Esophagus muscularis mucosa (tissue), 4 donors: ENCODE data around the gene PCSK6. TPM values are rescaled to one million over a fixed set of nuclear protein-coding genes. Genes with fewer than 3 reads are reported as not detected.

Experiments
- DNase-seq: peaks from one replicate; pipeline ENCODE4 v3.0.0-alpha.2; 2017; ENCODE audit errors: extremely low spot score
- H3K27ac ChIP-seq, 4 donors: fragments of 200-600 bp; sonication (generic); replicated peaks in 1 of 4; 1 replicate in 3 of 4; 2 replicates in 1 of 4; pipeline ENCODE4 v1.5.1; 2016 to 2019; ENCODE audit warnings: mild to moderate bottlenecking in 1 of 4
- H3K27me3 ChIP-seq, 4 donors: fragments of 200-600 bp; sonication (generic); one replicate each; pipeline versions ENCODE4 v1.5.1 to v1.6.0; 2016 to 2019
- H3K36me3 ChIP-seq, 4 donors: fragments of 200-600 bp; sonication (generic); one replicate each; pipeline ENCODE4 v1.5.1; 2016 to 2019
- H3K4me1 ChIP-seq, 4 donors: fragments of 200-600 bp; sonication (generic); one replicate each; pipeline ENCODE4 v1.5.1; 2016 to 2019
- H3K4me3 ChIP-seq, 4 donors: fragments of 200-600 bp; sonication (generic); 1 replicate in 2 of 4; 2 replicates in 2 of 4; pipeline ENCODE4 v1.5.1; 2016 to 2019; ENCODE audit warnings: mild to moderate bottlenecking in 4 of 4, moderate library complexity in 1 of 4
- H3K9me3 ChIP-seq, 4 donors: fragments of 200-600 bp; sonication (generic); 1 replicate in 3 of 4; 2 replicates in 1 of 4; pipeline ENCODE4 v1.5.1; 2016 to 2019
- CTCF ChIP-seq, 3 experiments: fragments of 200-600 bp in 2 of 3; fragments of 450-650 bp in 1 of 3; sonication (generic) in 2 of 3; IDR thresholded peaks; one replicate each; pipeline ENCODE4 v1.5.1; 2017 to 2019; ENCODE audit warnings: antibody characterized with exemption in 3 of 3, mild to moderate bottlenecking in 2 of 3, moderate library complexity in 1 of 3
- EP300 ChIP-seq: sonication (generic); formaldehyde crosslinking; IDR thresholded peaks from one replicate; pipeline ENCODE4 v1.6.1; 2017; ENCODE audit warnings: antibody characterized with exemption
- POLR2A ChIP-seq: fragments of 450-650 bp; IDR thresholded peaks from one replicate; pipeline ENCODE4 v1.6.1; 2017; ENCODE audit warnings: antibody characterized with exemption, moderate library complexity, mild to moderate bottlenecking, low read depth
- POLR2AphosphoS5 ChIP-seq, 2 donors: sonication (generic); formaldehyde crosslinking; IDR thresholded peaks; one replicate each; pipeline ENCODE4 v1.6.1; 2017; ENCODE audit warnings: antibody characterized with exemption in 2 of 2
- WGBS: methylation state at CpG from one replicate; pipeline ENCODE4 v1.1.5; 2018; 5-methylcytosine and 5-hydroxymethylcytosine counted together
- intact Hi-C: fragments of 100-400 bp; cut with DNase I; formaldehyde crosslinking; loops from one replicate; pipeline ENCODE4 v1.15.1; 2023
- total RNA-seq, 4 donors: library from RNA; depleted of rRNA; stranded (reverse); fragments of >200 nt; gene quantifications; one replicate each; pipeline versions ENCODE4 v1.1.0 to v1.2.1, GENCODE V29; 2016

Gene PCSK6
- total RNA-seq, 4 donors from 2014 or later, result 13.6 to 24.1 (median 15.3) TPM

- Histone ChIP-seq H3K27me3 (no peaks in the 10 kb centered on the region), H3K4me3 (no peak overlapping the region), H3K27ac (peak overlapping the region in 1 of 4 donors; percentile 38), H3K9me3 (no peaks in the 10 kb centered on the region), H3K4me1 (peaks cover 7 to 24% (median 15%) of the 10 kb centered on the region in 4 donors), H3K36me3 (peaks cover 0 to 21% (median 0%) of the 10 kb centered on the region in 4 donors)
- no peak for DNase-seq
- 86% methylated on average over 21 of the region's 21 CpGs for WGBS
- TF ChIP-seq EP300 (no peak), CTCF (IDR thresholded peaks at IDR 0.05) (no peak), POLR2A (no peak), POLR2AphosphoS5 (IDR thresholded peaks at IDR 0.05) (no peak)
- intact Hi-C loops, result no loop called here
Observed at GRCh38 chr15:101438482-101439284, 50.8 kb downstream of the PCSK6 start.

DNA sequence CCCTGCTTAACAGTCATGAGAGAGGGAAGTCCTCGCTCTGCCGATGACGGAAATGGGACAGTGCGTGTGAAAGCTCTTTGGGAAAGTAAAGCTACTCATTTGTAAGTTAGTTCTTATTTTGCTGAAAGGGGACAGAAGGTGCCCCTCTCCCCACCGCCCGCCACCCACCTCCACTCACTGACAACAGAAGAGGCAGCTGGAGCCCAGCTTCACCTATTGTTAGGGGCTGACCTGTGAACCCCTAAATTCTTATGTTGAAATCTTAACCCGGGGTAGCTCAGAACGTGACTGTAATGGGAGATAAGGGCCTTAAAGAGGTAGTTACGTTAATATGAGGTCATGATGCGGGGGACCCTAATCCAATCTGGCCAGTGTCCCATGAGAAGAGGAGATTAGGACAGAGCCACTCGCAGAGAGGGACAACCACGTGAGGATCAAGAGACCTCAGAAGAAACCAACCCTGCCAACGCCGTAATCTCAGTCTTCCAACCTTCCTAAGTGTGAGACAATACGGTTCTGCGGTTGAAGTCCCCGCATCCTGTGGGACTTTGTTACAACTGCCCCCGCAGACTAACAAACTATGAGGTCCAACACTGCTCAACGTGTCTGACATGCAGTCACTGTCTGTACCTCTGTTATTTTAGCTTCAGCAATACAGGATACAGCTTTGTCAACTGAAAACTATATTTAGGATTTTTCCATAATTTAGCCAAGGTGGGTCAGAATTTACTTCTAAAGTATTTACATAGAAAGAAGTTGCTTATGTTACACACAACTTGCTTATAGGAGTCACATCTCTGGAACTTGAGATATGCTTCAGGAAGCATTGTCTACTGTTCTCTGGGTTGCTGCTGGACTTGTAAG lies 51.7 kb downstream of the PCSK6 start:
- no peak overlapping the region for H3K4me3 ChIP-seq
- no peaks in the 10 kb centered on the region for H3K27me3 ChIP-seq
- peaks cover 7 to 24% (median 15%) of the 10 kb centered on the region in 4 donors for H3K4me1 ChIP-seq
- TF ChIP-seq POLR2A (no peak), POLR2AphosphoS5 (IDR thresholded peaks at IDR 0.05) (no peak), CTCF (IDR thresholded peaks at IDR 0.05) (no peak), EP300 (no peak)
- WGBS, result 94% methylated on average over 17 of the region's 19 CpGs
- no peaks in the 10 kb centered on the region for H3K9me3 ChIP-seq
- H3K36me3 ChIP-seq, result peaks cover 0 to 21% (median 0%) of the 10 kb centered on the region in 4 donors
- intact Hi-C loops, result no loop called here
- no peak overlapping the region for H3K27ac ChIP-seq
- DNase-seq, result peak; percentile 78

GRCh38 chr15:101437209-101437608 lies 52.3 kb downstream of the PCSK6 start:
- Histone ChIP-seq H3K4me1 (peaks cover 7 to 24% (median 15%) of the 10 kb centered on the region in 4 donors), H3K9me3 (no peaks in the 10 kb centered on the region), H3K36me3 (peaks cover 0 to 21% (median 0%) of the 10 kb centered on the region in 4 donors), H3K27ac (no peak overlapping the region), H3K4me3 (no peak overlapping the region), H3K27me3 (no peaks in the 10 kb centered on the region)
- intact Hi-C loops, result no loop called here
- 91% methylated on average over 10 of the region's 12 CpGs for WGBS
- DNase-seq, result peak; percentile 88
- TF ChIP-seq CTCF (IDR thresholded peaks at IDR 0.05) (no peak), EP300 (no peak), POLR2AphosphoS5 (IDR thresholded peaks at IDR 0.05) (no peak), POLR2A (no peak)

DNA sequence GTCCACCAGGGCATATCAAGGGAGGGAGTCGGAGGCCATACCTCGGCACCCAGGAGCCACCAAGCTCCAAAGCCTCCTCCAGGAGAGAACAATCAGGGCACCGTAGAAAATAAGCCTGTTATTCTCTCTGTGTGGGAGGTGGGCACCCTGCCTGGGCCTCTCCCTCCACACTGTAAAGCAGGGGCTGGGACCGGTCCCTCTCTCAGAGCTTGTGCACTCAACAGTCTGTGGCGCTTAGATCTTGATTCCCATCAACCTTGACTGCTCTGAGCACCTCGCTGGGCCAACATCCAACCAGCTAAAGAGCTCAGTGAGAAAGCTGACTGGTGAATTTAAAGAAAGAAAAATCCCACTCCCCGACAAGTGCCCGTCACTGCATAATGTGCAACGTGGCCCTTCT lies 53.0 kb downstream of the PCSK6 start:
- intact Hi-C loops, result no loop called here
- Histone ChIP-seq H3K4me3 (no peak overlapping the region), H3K36me3 (peaks cover 0 to 27% (median 0%) of the 10 kb centered on the region in 4 donors), H3K9me3 (no peaks in the 10 kb centered on the region), H3K27ac (no peak overlapping the region), H3K4me1 (peaks cover 7 to 24% (median 15%) of the 10 kb centered on the region in 4 donors), H3K27me3 (peaks cover 0 to under 1% (median 0%) of the 10 kb centered on the region in 4 donors)
- DNase-seq, result no peak
- TF ChIP-seq EP300, result no peak
- TF ChIP-seq POLR2A, result no peak
- no peak for TF ChIP-seq POLR2AphosphoS5 (IDR thresholded peaks at IDR 0.05)
- TF ChIP-seq CTCF (IDR thresholded peaks at IDR 0.05), result no peak
- WGBS, result 89% methylated on average over 9 of the region's 9 CpGs
